ENCODE data around the gene CPOX. TPM values are rescaled to one million over a fixed set of nuclear protein-coding genes. Genes with fewer than 3 reads are reported as not detected.
A peak's percentile ranks its signal among the peaks of the same experiment; 100 is the strongest.

The CPOX gene
- polyA plus RNA-seq, 4 donors, result 22.2 to 28.6 (median 23.5) TPM

GRCh38 chr3:98596541-98597500 is 3.4 kb upstream of the CPOX start:
- no peak for DNase-seq (ENCODE audit: low read depth in 4 of 4, low spot score in 2 of 4)

- DNase-seq (ENCODE audit: low read depth in 4 of 4, low spot score in 2 of 4), result no peak
Measured at GRCh38 chr3:98596087-98596486, 2.7 kb upstream of the CPOX start.

GRCh38 chr3:98594628-98595324 is 1.4 kb upstream of the CPOX start:
- DNase-seq (ENCODE audit: low read depth in 4 of 4, low spot score in 2 of 4), result no peak

GRCh38 chr3:98592345-98592935 is 971 bp downstream of the CPOX start:
- no peak for DNase-seq (ENCODE audit: low read depth in 4 of 4, low spot score in 2 of 4)

GRCh38 chr3:98589331-98590036 is 3.9 kb downstream of the CPOX start:
- no peak for DNase-seq (ENCODE audit: low read depth in 4 of 4, low spot score in 2 of 4)

- DNase-seq (ENCODE audit: low read depth in 4 of 4, low spot score in 2 of 4), result no peak
Measured at GRCh38 chr3:98588065-98588464, 5.3 kb downstream of the CPOX start.

- DNase-seq (ENCODE audit: low read depth in 4 of 4, low spot score in 2 of 4), result no peak
Measured at GRCh38 chr3:98587654-98588053, 5.8 kb downstream of the CPOX start.

GRCh38 chr3:98584547-98584946 is 8.9 kb downstream of the CPOX start:
- no peak for DNase-seq (ENCODE audit: low read depth in 4 of 4, low spot score in 2 of 4)

- no peak for DNase-seq (ENCODE audit: low read depth in 4 of 4, low spot score in 2 of 4)
Measured at GRCh38 chr3:98583766-98584165, 9.6 kb downstream of the CPOX start.

- no peak for DNase-seq (ENCODE audit: low read depth in 4 of 4, low spot score in 2 of 4)
Measured at GRCh38 chr3:98582042-98582441, 11.4 kb downstream of the CPOX start.

- DNase-seq (ENCODE audit: low read depth in 4 of 4, low spot score in 2 of 4), result no peak
Measured at GRCh38 chr3:98581474-98581873, 11.9 kb downstream of the CPOX start.

- no peak for DNase-seq (ENCODE audit: low read depth in 4 of 4, low spot score in 2 of 4)
Measured at GRCh38 chr3:98580401-98581386, 12.7 kb downstream of the CPOX start.

- DNase-seq (ENCODE audit: low read depth in 4 of 4, low spot score in 2 of 4), result no peak
Measured at GRCh38 chr3:98577178-98577895, 16.1 kb downstream of the CPOX start.

- no peak for DNase-seq (ENCODE audit: low read depth in 4 of 4, low spot score in 2 of 4)
Measured at GRCh38 chr3:98574132-98574531, 19.3 kb downstream of the CPOX start.

- DNase-seq (ENCODE audit: low read depth in 4 of 4, low spot score in 2 of 4), result peak in 1 of 4 donors; percentile 15
Measured at GRCh38 chr3:98573181-98573728, 20.2 kb downstream of the CPOX start.

GRCh38 chr3:98568402-98568801 is 25.0 kb downstream of the CPOX start:
- no peak for DNase-seq (ENCODE audit: low read depth in 4 of 4, low spot score in 2 of 4)

GRCh38 chr3:98567666-98568270 is 25.6 kb downstream of the CPOX start:
- no peak for DNase-seq (ENCODE audit: low read depth in 4 of 4, low spot score in 2 of 4)

GRCh38 chr3:98565843-98566242 is 27.6 kb downstream of the CPOX start:
- DNase-seq (ENCODE audit: low read depth in 4 of 4, low spot score in 2 of 4), result no peak

All from left renal cortex interstitium (tissue), 4 donors.